GM18870 (cell line): ENCODE measurements around the gene SLC27A1.
"Not testable (repeated sequence)": the region's sequence is repeated elsewhere in the genome, so short reads cannot be mapped to it uniquely, and the experiment has no call there.

Experiments
- ATAC-seq: cut with Tn5 transposase; IDR thresholded peaks from one replicate; pipeline ENCODE4 v1.9.1; 2021; ENCODE audit warnings: moderate library complexity; ENCODE audit not compliant: unreplicated experiment

Gene SLC27A1

DNA sequence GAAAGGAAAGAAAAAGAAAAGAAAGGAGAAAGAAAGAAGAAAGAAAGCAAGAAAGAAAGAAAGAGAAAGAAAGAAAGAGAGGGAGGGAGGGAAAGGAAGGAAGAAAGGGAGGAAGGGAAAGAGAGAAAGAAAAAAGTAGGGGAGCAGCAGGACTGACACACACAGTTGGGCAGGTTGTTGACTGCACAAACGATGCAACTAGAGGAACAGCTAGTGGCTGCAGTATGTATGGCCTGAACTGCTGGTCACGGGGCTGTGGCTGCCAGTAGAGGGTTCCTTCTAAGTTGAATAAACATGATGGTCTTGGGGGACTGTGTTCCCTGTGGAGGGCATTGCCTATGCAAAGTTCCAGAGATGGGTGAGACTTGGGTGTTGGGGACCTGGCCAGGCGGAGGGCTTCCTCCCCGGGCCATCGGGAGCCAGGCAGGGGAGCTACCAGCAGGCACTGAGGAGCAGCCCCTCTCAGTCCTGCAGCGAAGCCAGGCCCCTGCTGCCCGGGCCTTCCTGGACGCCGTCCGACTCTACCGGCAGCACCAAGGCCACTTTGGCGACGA lies 68.4 kb downstream of the SLC27A1 start:
- no peak for ATAC-seq

DNA sequence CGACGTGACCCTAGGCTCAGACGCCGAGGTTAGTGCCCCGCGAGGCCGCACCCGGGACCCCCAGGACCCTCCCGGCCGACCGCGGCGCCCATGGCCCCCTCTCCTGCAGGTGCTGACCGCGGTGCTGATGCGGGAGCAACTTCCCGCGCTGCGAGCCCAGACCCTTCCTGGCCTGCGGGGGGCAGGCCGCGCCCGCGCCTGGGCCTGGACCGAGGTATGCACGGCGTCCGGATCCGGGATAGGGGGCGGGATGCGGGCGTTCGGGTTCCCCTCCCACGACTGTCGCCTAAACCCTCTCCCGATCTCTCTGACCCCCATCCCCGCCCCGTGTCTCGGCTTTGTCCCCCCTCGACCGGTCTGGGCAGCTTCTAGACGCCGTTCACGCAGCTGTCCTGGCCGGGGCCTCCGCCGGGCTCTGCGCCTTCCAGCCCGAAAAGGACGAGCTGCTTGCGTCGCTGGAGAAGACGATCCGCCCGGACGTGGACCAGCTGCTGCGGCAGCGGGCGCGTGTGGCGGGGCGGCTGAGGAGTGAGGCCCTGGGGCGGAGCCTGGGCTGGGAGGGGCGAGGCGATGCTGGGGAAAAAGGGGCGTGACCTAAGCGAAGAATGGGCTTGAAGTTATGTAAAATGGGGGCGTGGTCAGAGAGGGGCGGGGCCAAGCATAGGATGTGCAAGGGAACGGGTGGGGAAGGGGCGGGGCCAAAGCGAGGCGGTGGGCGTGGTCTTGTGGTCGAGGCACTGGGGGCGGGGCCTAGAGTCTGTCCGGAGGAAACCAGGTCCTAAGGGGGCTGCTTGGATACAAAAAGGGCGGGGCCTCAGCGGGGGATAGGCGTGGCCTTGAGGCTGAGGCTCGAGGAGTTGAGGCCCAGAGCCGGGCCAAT lies 69.2 kb downstream of the SLC27A1 start:
- no peak for ATAC-seq

DNA sequence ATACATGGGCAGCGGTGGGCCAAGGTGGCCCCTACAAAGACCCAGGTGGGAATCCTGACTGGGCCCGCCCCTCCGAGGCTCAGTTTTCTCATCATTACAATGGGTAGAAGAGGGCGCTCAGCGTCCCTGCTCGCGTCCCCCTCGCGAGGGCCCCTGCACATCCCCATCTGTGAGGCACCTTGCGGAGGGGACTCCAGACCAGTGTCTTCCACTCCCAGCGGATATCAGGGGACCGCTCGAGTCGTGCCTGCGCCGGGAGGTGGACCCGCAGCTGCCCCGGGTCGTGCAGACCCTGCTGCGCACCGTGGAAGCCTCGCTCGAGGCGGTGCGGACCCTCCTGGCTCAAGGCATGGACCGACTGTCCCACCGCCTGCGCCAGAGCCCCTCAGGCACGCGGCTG lies 69.8 kb downstream of the SLC27A1 start:
- no peak for ATAC-seq

DNA sequence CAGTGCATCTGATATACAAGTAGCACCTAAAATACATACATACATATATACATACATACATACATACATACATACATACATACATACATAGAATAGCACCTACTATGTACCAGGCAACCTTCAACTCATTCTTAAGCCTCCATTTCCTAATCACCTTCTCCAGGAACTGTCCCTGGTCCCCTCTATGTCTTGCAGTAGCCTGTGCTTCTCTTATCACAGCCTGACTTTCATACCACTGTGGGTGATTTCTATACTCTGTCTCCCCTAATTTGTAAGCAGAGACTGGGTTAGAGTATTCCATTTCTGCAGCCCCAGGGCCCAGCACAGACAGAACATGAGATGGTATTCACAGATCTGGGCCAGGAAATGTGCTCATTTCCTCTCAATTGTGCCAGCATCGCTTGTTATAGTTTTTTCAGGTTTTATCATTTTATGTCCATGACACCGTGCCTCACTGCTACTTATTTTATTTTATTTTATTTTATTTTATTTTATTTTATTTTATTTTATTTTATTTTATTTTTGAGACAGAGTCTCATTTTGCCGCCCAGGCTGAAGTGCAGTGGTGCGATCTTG lies 70.9 kb downstream of the SLC27A1 start:
- no peak for ATAC-seq

DNA sequence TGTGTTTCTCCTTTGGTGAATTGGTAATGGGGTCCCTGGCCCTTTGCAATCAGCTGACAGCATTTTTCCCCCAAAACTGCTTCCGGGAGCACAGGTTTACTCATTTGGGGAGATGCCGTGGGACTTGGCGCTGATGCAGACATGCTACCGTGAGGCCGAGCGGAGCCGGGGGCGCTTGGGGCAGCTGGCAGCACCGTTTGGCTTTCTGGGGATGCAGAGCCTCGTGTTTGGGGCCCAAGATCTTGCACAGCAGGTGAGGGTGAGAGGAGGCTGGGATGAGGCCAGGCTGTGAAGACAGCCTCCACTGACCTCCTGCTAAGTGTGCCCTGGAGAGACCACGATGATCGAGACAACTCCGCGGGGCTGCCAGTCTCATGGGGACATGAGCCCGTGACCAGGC lies 71.7 kb downstream of the SLC27A1 start:
- no peak for ATAC-seq

DNA sequence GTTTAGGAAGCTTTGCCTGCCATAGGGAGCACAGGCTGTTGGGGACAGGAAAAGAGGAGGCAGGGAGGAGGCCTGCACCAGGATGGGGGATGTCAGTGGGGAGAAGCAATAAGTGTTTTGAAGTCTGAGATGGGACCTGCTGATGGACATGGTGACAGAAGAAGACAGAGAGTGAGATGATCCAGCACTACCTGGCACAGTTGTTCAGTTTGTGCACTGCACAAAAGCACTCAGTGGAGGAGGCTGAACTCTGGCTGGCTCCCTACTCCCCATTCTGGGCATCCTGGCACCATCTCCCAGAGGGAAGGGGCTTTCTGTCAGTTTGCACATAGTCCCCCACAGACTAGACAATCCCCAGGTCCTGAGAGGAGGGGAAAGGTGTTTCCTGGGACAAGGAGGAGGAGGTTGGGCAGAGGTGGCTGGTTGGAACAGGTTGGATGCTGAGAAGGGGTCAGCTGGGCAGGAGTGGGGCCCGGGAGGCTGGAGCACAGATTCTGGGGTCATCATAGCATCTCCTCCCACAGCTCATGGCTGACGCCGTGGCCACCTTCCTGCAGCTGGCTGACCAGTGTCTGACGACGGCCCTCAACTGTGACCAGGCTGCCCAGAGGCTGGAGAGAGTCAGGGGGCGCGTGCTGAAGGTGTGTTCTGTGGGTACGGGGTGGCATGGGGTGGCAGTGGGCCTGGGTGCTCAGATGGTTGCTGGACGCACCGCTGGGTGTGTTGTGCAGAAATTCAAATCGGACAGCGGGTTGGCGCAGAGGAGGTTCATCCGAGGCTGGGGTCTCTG lies 72.7 kb downstream of the SLC27A1 start:
- ATAC-seq, result no peak

DNA sequence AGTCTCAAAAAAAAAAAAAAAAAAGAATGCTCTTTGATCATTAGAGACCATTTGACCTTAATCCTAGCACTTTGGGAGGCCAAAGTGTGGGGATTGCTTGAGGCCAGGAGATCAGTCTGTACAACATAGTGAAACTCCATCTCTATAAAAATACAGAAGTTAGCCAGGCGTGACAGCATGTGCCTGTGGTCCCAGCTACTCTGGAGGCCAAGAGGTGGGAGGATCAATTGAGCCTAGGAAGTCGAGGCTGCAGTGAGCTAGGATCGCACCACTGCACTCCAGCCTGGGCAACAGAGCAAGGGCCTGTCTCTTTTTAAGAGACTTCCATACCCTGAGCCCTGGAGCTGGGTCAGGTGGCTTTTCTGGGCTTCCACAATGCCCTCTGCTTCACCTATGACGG lies 73.7 kb downstream of the SLC27A1 start:
- no peak for ATAC-seq

DNA sequence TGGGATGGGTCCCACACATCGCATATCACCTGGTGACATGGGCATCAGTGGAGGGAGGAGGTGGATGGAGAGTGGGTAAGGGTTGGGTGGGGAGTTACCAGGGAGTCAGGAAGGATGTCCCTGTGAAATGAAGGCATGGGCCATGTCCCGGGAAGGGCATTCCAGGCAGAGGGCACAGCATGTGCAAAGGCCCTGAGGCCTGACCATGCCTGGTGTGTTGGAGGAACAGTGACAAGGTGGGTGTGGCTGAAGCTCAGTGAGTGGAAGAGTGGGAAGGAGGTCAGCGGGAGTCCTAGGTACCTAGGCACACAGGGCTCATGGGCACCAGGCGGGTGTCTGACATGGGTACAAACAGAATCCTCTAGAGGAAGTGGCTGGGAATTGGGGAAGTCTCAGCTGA lies 74.1 kb downstream of the SLC27A1 start:
- ATAC-seq, result no peak

DNA sequence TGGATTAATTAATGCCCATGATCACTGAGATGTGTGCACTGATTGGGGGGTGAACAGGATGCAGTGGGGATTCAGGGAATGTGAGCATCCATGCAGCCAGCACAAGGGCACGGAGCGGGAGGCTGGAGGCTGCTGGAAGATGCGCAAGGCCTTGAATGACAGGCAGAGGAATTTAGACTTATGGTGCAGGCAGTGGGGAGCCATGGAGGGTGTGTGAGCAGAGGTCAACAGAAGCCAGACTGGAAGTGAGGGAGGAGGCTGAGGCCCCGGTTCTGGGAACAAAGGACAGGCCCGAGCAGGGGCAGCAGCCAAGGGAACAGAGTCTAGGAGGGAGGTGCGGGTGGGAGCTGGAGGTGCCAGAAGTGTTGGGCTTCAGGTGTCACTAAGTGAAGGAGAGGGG lies 77.8 kb downstream of the SLC27A1 start:
- no peak for ATAC-seq

DNA sequence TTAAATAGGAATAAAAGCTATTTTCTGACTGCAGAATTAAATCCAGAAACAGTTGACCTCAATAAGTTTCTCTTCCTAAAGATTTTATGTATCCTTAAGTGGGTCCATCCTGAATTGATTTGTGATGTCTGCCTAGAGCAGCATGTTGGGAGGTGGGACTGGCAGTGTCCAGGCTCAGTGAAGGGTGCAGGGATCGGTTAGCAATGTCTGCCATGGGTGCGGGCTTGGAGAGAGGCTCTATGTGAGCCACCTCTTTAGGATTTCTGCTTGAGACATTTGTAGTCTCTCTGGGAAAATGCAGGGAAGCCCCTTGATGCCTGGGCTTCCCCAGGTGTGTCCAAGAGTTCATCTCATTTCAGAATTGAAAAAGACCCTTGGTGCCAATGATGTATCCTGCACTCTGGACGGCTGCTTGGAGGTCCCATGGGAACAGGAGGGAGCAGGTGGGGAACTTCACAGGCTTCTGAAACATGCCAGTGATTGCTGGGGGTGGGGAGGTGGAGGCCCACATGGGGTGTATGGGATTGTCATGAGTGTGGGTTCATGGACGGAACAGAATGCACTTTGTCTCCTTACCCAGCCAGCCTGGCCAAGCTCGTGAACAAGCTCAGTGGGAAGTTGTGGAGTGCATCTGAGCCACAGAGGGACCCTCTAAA lies 78.9 kb downstream of the SLC27A1 start:
- no peak for ATAC-seq

DNA sequence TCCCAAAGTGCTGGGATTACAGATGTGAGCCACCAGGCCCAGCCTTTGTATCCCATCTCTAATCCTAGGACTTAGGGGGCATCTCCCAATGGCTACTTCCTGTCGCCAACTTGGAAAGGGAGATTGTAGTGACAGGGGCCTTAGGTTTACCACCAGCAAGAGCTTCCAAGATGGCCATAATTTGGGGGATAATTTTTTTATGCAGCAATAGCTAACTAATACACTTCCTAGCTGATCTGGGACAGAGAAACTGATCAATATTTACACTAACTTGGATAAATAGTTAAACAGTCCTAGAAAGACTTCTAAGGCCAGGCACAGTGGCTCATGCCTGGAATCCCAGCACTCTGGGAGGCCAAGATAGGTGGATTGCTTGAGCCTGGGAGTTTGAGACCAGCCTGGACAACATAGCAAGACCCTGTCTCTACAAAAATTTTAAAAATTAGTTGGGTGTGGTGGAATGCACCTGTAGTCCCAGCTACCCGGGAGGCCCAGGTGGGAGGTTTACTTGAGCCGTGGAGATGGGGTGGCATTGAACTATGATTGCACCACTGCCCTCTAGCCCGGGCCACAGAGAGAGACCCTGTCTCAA lies 79.8 kb downstream of the SLC27A1 start:
- ATAC-seq, result no peak

DNA sequence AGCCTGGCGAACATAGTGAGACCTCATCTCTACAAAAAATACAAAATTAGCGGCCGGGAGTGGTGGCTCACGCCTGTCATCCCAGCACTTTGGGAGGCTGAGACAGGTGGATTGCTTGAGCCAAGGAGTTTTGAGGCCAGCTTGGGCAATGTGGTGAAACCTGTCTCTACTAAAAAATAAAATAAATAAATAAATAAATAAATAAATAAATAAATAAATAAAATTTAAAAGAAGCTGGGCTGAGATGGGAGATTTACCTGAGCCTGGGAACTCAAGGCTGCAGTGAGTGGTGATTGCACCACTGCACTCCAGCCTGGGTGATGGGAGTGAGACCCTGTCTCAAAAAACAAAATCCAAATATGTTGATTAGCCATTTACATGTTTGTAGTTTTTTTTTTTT lies 82.4 kb downstream of the SLC27A1 start:
- not testable (repeated sequence) for ATAC-seq

DNA sequence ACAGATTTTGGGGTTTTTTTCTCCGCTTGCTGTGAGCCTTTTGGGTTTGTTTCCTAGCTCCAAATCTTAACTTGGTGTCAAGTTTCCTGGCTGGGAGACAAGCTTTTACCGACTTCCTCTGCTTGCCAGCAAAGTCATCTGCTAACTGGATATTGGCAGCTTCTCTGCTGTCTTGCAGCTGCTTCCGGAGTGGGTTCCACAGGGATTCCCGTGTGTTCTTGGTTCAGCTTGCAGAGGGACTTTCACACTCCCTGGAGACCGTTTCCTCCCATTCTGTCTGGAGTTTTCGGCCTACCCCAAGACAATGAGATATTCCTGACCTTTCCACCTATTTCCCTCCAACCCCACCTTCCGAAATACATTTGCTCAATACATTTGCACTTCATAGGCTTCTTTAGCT lies 82.9 kb downstream of the SLC27A1 start:
- ATAC-seq, result no peak

DNA sequence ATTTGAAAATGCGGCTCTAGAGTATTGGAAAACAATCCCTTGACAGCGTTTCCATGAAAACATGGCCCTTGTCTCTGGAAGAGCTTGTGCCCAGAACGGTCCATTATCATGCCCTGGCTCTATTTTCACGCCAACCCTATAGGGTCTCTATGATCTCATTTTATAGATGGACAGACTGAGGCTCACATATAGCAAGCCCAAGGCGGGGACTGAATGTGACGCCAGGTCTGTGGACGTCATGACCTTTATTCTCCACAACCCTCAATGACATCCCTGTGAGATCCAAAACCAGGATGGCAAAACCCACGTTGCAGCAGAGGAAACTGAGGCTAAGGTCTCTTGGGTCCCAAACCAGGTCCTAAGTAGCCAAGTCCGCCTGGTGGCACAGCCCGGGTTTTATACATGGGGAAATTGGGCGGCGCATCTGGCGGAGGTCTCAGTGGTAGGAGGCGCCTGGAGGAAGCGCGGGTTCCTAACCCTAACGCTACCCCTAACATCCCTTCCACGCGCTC lies 84.7 kb downstream of the SLC27A1 start:
- ATAC-seq, result peak; percentile 30

DNA sequence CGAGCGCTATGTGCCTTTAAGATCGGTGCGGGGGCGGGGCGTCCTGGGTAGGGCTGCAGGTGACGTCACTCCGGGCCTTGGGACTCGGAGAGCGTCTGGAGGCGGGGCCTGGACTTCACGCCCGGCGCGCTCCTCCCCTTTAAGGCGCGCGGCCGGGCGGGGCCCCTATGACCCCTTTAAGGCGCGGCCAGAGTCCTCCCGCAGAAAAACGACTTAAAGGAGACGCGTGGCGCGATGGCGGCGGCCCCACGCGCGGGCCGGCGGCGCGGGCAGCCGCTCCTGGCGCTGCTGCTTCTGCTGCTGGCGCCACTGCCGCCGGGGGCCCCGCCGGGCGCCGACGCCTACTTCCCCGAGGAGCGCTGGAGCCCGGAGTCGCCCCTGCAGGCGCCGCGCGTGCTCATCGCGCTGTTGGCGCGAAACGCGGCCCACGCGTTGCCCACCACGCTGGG lies 85.2 kb downstream of the SLC27A1 start, which contains the start of gene COLGALT1:
Gene COLGALT1, plus strand, starts transcription at position 170 of the 449 bp plus-strand sequence. Its CDS starts 65 bp downstream, at position 235.
- peak; percentile 54 for ATAC-seq
